Ishikawa (cell line): ENCODE measurements around the gene ZNF2.

Experiments used
- FOXM1 ChIP-seq: IDR thresholded peaks from 2 replicates; pipeline ENCODE4 v1.6.1; 2012; ENCODE audit warnings: low read depth, borderline replicate concordance
- MAX ChIP-seq: IDR thresholded peaks from 2 replicates; pipeline ENCODE4 v1.6.1; 2012
- RAD21 ChIP-seq: IDR thresholded peaks from 2 replicates; pipeline ENCODE4 v1.6.1; 2012; ENCODE audit warnings: low read depth
- REST ChIP-seq: IDR thresholded peaks from 2 replicates; pipeline ENCODE4 v1.6.1; 2012; ENCODE audit warnings: low read depth, mild to moderate bottlenecking
- TAF1 ChIP-seq: IDR thresholded peaks from 2 replicates; pipeline ENCODE4 v1.6.1; 2012; ENCODE audit warnings: low read depth, mild to moderate bottlenecking
- TCF12 ChIP-seq: IDR thresholded peaks from 2 replicates; pipeline ENCODE4 v1.6.1; 2012; ENCODE audit warnings: low read depth
- ZBTB7A ChIP-seq: IDR thresholded peaks from 2 replicates; pipeline ENCODE4 v1.6.1; 2012; ENCODE audit warnings: low read depth

GRCh38 chr2:95138702-95139101 is 26.9 kb upstream of the ZNF2 start:
- TF ChIP-seq MAX (no peak), RAD21 (no peak), ZBTB7A (no peak), TCF12 (no peak), TAF1 (no peak), REST (no peak), FOXM1 (no peak)
